Trophoblast cell (in vitro differentiated cells and primary cell): Measurements from ENCODE around the gene XAGE3.
"Not testable (repeated sequence)": the region's sequence is repeated elsewhere in the genome, so short reads cannot be mapped to it uniquely, and the experiment has no call there.

ENCODE experiments used
- DNase-seq, 2 donors: peaks; one replicate each; pipeline ENCODE4 v3.0.0-alpha.2; 2016
- H2AFZ ChIP-seq: 2 replicates; pipeline ENCODE4 v1.6.1; 2013; ENCODE audit warnings: low read length, moderate library complexity, mild to moderate bottlenecking; ENCODE audit not compliant: insufficient read depth, poor library complexity
- H2AK5ac ChIP-seq: 2 replicates; pipeline ENCODE4 v1.6.1; 2013; ENCODE audit warnings: mild to moderate bottlenecking, low read length
- H2BK120ac ChIP-seq: 2 replicates; pipeline ENCODE4 v1.6.1; 2013; ENCODE audit warnings: low read length, mild to moderate bottlenecking, moderate library complexity; ENCODE audit not compliant: insufficient read depth, poor library complexity
- H2BK12ac ChIP-seq: 2 replicates; pipeline ENCODE4 v1.6.1; 2013; ENCODE audit warnings: mild to moderate bottlenecking, low read length, moderate library complexity
- H2BK5ac ChIP-seq: 2 replicates; pipeline ENCODE4 v1.6.1; 2013; ENCODE audit warnings: low read length, low read depth, moderate library complexity, mild to moderate bottlenecking; ENCODE audit not compliant: poor library complexity
- H3K14ac ChIP-seq: 2 replicates; pipeline ENCODE4 v1.6.1; 2013; ENCODE audit warnings: mild to moderate bottlenecking, low read length
- H3K18ac ChIP-seq: 2 replicates; pipeline ENCODE4 v1.6.1; 2013; ENCODE audit warnings: mild to moderate bottlenecking, low read length
- H3K23ac ChIP-seq: 2 replicates; pipeline ENCODE4 v1.6.1; 2013; ENCODE audit warnings: low read length
- H3K27ac ChIP-seq: 2 replicates; pipeline ENCODE4 v1.5.1; 2013; ENCODE audit warnings: low read depth, mild to moderate bottlenecking, inconsistent platforms, low read length, moderate library complexity
- H3K27me3 ChIP-seq: 2 replicates; pipeline ENCODE4 v1.6.1; 2013; ENCODE audit warnings: inconsistent platforms, mild to moderate bottlenecking, low read length, moderate library complexity; ENCODE audit not compliant: insufficient read depth
- H3K36me3 ChIP-seq, 2 experiments: 1 replicate in 1 of 2; 2 replicates in 1 of 2; pipeline ENCODE4 v1.6.1; 2013; ENCODE audit warnings: low read length in 2 of 2, mild to moderate bottlenecking in 2 of 2, moderate library complexity in 1 of 2; ENCODE audit not compliant: insufficient read depth in 2 of 2, control insufficient read depth in 1 of 2
- H3K4ac ChIP-seq: 2 replicates; pipeline ENCODE4 v1.6.1; 2013; ENCODE audit warnings: low read depth, mild to moderate bottlenecking, low read length, moderate library complexity
- H3K4me1 ChIP-seq, 2 experiments: 1 replicate in 1 of 2; 2 replicates in 1 of 2; pipeline ENCODE4 v1.6.1; 2013; ENCODE audit warnings: low read length in 2 of 2, mild to moderate bottlenecking in 2 of 2, moderate library complexity in 1 of 2; ENCODE audit not compliant: insufficient read depth in 2 of 2, control insufficient read depth in 1 of 2
- H3K4me2 ChIP-seq: 2 replicates; pipeline ENCODE4 v1.6.1; 2013; ENCODE audit warnings: inconsistent platforms, mild to moderate bottlenecking, low read length, moderate library complexity
- H3K4me3 ChIP-seq: 2 replicates; pipeline ENCODE4 v1.5.1; 2013; ENCODE audit warnings: mild to moderate bottlenecking, low read depth, low read length, inconsistent platforms
- H3K79me1 ChIP-seq: one replicate; pipeline ENCODE4 v1.6.1; 2013; ENCODE audit warnings: low read length
- H3K79me2 ChIP-seq: 2 replicates; pipeline ENCODE4 v1.6.1; 2013; ENCODE audit warnings: low read length, mild to moderate bottlenecking; ENCODE audit not compliant: control insufficient read depth, insufficient read depth, poor library complexity
- H3K9ac ChIP-seq: 2 replicates; pipeline ENCODE4 v1.6.1; 2013; ENCODE audit warnings: mild to moderate bottlenecking, low read length
- H3K9me3 ChIP-seq: 2 replicates; pipeline ENCODE4 v1.6.1; 2013; ENCODE audit warnings: low read depth, mild to moderate bottlenecking, control low read depth, inconsistent platforms, low read length; ENCODE audit not compliant: insufficient read depth
- H4K12ac ChIP-seq: 2 replicates; pipeline ENCODE4 v1.6.1; 2013; ENCODE audit warnings: low read depth, mild to moderate bottlenecking, low read length, moderate library complexity
- H4K8ac ChIP-seq: 2 replicates; pipeline ENCODE4 v1.6.1; 2013; ENCODE audit warnings: low read depth, mild to moderate bottlenecking, low read length, moderate library complexity
- H4K91ac ChIP-seq: one replicate; pipeline ENCODE4 v1.6.1; 2013; ENCODE audit warnings: low read depth, mild to moderate bottlenecking, low read length, moderate library complexity
- WGBS: extraction: QIAGEN DNeasy Blood & Tissue Kit; methylation state at CpG from one replicate; pipeline ENCODE4 v1.1.7; 2013; ENCODE audit warnings: missing lambda C conversion rate; ENCODE audit not compliant: insufficient read length, insufficient coverage; ENCODE audit errors: extremely low coverage; 5-methylcytosine and 5-hydroxymethylcytosine counted together

The XAGE3 gene

GRCh38 chrX:52907900-52908299 lies 40.0 kb upstream of the XAGE3 start:
- H3K27me3 ChIP-seq, H4K8ac ChIP-seq, H3K14ac ChIP-seq, H2AK5ac ChIP-seq, H3K79me2 ChIP-seq, H3K79me1 ChIP-seq, H3K4me1 ChIP-seq, H4K12ac ChIP-seq, H3K9ac ChIP-seq, H2BK5ac ChIP-seq, H2BK120ac ChIP-seq, H2AFZ ChIP-seq, H3K4me3 ChIP-seq, H3K4me2 ChIP-seq, H3K9me3 ChIP-seq, H3K4ac ChIP-seq, H3K23ac ChIP-seq, H2BK12ac ChIP-seq, H3K18ac ChIP-seq, H3K27ac ChIP-seq, H3K36me3 ChIP-seq, DNase-seq, H4K91ac ChIP-seq: not testable (repeated sequence)
- no CpG with 5 or more reads among the region's 17 CpGs for WGBS

- not testable (repeated sequence) for H3K4ac ChIP-seq, H4K91ac ChIP-seq, H2BK12ac ChIP-seq, H2BK5ac ChIP-seq, H3K23ac ChIP-seq, DNase-seq, H3K27me3 ChIP-seq, H4K8ac ChIP-seq, H3K79me1 ChIP-seq, H3K18ac ChIP-seq, H3K9ac ChIP-seq, H3K14ac ChIP-seq, H3K9me3 ChIP-seq, H2AK5ac ChIP-seq, H3K36me3 ChIP-seq, H2BK120ac ChIP-seq, H2AFZ ChIP-seq, H3K4me3 ChIP-seq, H3K79me2 ChIP-seq, H3K4me1 ChIP-seq, H3K4me2 ChIP-seq, H4K12ac ChIP-seq, H3K27ac ChIP-seq
- no CpG with 5 or more reads among the region's 17 CpGs for WGBS
These were observed 39.3 kb upstream of the XAGE3 start for GRCh38 chrX:52907137-52907536.

GRCh38 chrX:52906072-52906471 lies 38.2 kb upstream of the XAGE3 start:
- not testable (repeated sequence) for H3K23ac ChIP-seq, H3K79me2 ChIP-seq, H3K4me1 ChIP-seq, H3K27ac ChIP-seq, H3K27me3 ChIP-seq, H3K9me3 ChIP-seq, H2BK5ac ChIP-seq, H3K9ac ChIP-seq, H4K12ac ChIP-seq, H3K4me3 ChIP-seq, H3K18ac ChIP-seq, H3K14ac ChIP-seq, H3K4me2 ChIP-seq, H2BK12ac ChIP-seq, H3K4ac ChIP-seq, H2AK5ac ChIP-seq, H2BK120ac ChIP-seq, H4K91ac ChIP-seq, H4K8ac ChIP-seq, H2AFZ ChIP-seq, H3K36me3 ChIP-seq, H3K79me1 ChIP-seq, DNase-seq
- WGBS, result no CpG with 5 or more reads among the region's 4 CpGs

- H3K36me3 ChIP-seq, H3K79me2 ChIP-seq, H3K27me3 ChIP-seq, H2BK120ac ChIP-seq, H2AFZ ChIP-seq, H2BK12ac ChIP-seq, H3K9me3 ChIP-seq, H3K18ac ChIP-seq, H3K4me1 ChIP-seq, H3K4me3 ChIP-seq, H3K79me1 ChIP-seq, H3K23ac ChIP-seq, H4K91ac ChIP-seq, H3K4me2 ChIP-seq, DNase-seq, H3K9ac ChIP-seq, H4K12ac ChIP-seq, H4K8ac ChIP-seq, H3K4ac ChIP-seq, H3K27ac ChIP-seq, H2BK5ac ChIP-seq, H3K14ac ChIP-seq, H2AK5ac ChIP-seq: not testable (repeated sequence)
- no CpG with 5 or more reads among the region's 10 CpGs for WGBS
These were observed 37.6 kb upstream of the XAGE3 start for GRCh38 chrX:52905531-52905930.
